GM12874 (cell line): Measurements from ENCODE around the gene DPP6.

Experiments
- TF ChIP-seq, protein P1 (sequence below): IDR thresholded peaks from 2 replicates; pipeline ENCODE4 v1.5.1; 2011; ENCODE audit warnings: low read depth, mild to moderate bottlenecking, control low read depth, low read length, moderate library complexity; ENCODE audit not compliant: insufficient read depth

Gene DPP6

DNA sequence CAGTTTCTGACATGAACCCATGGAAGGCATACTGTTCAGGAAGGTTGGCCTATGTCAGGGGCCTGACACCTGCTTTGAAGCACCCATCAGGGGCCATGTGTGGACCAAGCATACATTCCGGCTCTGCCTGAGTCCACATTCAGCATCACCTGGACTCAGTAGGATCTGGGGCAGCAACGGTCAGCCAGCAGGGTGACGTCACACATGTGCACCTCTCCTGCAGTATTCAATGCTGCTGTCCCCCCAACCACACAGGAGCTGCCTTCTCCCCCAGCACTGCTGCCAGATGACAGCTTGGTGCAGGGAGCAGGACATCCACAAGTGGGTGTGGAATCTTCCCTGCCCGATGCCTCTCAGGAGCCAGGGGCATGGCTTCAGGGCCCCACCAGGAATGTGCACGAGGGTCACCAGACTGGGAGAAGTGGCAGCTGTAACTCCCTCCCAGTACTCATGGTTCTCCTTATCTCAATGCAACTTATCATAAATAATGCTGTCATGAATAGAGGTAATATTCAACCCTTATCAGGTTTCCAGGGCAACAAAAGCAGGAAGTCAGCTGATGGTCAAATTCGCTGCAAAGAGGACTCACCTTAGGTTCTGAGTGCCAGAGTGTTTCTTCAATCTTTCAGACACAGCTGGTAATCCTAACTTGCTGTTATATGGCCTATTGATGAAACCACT lies 657.8 kb downstream of the DPP6 start:
- TF ChIP-seq, protein P1, sequence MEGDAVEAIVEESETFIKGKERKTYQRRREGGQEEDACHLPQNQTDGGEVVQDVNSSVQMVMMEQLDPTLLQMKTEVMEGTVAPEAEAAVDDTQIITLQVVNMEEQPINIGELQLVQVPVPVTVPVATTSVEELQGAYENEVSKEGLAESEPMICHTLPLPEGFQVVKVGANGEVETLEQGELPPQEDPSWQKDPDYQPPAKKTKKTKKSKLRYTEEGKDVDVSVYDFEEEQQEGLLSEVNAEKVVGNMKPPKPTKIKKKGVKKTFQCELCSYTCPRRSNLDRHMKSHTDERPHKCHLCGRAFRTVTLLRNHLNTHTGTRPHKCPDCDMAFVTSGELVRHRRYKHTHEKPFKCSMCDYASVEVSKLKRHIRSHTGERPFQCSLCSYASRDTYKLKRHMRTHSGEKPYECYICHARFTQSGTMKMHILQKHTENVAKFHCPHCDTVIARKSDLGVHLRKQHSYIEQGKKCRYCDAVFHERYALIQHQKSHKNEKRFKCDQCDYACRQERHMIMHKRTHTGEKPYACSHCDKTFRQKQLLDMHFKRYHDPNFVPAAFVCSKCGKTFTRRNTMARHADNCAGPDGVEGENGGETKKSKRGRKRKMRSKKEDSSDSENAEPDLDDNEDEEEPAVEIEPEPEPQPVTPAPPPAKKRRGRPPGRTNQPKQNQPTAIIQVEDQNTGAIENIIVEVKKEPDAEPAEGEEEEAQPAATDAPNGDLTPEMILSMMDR = no peak

DNA sequence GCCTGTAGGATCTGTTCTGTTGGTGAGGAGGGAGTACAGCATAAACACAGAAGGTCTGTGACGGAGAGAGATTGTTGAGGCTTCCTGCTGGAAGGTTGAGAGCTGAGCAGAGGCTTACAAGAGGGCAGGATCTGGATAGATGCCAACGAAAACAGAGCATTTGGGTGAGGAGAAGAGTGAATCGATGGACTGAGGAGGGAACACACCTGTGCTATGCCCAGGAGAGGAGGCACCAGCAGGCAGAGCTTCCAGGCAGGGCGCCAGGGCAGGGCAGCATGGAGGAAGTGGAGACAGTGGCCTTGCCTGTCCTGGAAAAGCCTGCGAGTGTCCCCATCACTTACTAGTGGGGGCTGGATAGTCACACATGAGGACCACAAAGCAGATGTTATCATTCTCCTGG lies 667.8 kb downstream of the DPP6 start:
- TF ChIP-seq, protein P1 = no peak

DNA sequence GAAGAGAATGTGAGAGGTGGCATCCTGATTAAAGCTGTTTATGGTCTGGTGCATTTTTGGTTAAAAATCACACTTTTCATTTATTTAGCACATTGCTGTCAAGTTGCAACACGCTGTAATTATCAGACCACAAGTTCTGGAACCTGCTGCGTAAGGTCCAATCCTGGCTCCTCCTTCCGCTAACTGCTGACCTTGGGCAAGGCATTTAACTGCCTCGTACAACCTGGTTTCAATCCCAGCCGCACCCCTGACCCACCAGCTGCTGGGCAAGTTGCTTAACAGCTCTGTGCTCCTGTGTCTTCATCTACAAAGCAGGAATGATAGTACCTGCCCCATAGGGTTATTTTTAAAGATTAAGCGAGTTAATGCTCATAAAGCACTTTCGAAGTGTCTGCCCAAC lies 668.9 kb downstream of the DPP6 start:
- TF ChIP-seq, protein P1 = no peak

DNA sequence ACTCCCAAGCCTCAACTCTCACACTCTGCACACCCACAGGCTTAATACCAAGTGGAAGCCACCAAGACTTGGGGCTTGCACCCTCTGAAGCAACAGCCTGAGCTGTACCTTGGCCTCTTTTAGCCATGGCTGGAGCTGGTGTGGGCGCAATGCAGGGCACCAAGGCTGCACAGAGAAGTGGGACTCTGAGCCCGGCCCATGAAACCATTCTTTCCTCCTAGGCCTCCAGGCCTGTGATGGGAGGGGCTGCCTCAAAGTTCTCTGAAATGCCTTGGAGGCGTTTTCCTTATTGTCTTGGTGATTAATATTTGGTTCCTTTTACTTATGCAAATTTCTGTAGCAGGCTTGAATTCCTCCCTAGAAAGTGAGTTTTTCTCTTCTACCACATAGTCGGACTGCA lies 674.2 kb downstream of the DPP6 start:
- TF ChIP-seq, protein P1 = no peak

DNA sequence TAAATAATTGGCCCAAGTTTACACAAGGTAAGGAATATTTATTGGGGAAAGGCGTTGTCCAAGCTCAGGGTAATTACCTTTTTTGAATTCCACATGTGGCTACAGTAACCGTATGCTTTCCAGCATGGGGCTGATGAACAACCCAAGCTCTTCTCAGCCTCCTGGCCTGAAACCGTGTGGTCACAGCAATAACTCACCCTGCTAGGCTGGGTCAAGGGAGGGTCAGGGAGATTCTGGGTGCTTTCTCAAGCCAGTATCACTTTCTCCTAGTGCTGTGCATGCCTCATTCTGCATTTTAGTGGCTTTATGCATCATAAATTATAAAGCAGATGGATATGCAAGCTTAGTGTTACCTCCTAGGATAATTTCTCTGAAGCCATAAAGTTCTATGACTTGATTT lies 676.9 kb downstream of the DPP6 start:
- TF ChIP-seq, protein P1 = no peak

DNA sequence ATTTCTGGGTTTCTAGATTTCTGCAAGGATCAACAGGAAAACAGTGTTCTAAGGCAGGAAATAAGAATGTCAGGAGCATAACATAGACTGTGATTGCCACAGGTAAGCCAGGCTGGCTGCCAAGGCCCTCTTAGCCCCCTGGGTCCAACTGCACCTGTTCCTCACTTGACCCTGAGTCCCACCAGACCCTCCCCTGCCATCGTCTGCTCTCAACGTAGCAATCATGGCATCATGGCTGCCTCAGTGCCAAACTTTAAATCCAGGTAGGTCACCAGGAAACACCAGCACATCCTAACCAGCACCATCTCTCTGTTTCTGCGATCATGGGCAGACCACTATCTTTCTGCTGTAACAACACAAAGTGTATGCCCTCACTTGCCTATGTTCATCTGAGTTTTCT lies 683.6 kb downstream of the DPP6 start:
- TF ChIP-seq, protein P1 = no peak

DNA sequence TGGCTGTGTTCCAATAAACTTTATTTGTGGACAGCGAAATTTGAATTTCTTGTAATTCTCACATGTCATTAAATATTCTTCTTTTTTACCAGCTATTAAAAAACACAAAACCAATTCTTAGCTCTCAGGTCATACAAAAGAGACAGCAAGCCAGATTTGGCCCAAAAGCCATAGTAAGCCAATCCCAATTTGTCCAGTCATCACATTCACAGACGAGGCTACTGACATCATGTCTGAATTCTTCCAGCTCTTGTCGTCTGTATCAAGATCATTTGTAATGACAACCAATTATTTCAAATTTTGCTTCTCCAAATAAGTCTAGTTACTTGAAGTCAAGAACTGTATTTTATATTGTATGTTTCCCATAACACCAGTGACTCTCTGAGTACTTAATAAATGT lies 684.2 kb downstream of the DPP6 start:
- TF ChIP-seq, protein P1 = no peak
